LNCaP clone FGC (cell line): ENCODE measurements around the gene ATP11A.

ENCODE experiments used
- DNase-seq: peaks from one replicate; pipeline ENCODE4 v3.0.0-alpha.2; 2011; ENCODE audit warnings: low read depth
- H3K4me3 ChIP-seq: 2 replicates; pipeline ENCODE4 v1.5.1; 2011; ENCODE audit warnings: mild to moderate bottlenecking, low read depth, low read length, control low read depth
- TF ChIP-seq, protein P1 (sequence below): IDR thresholded peaks from 2 replicates; pipeline ENCODE4 v1.5.1; 2012; ENCODE audit warnings: mild to moderate bottlenecking; ENCODE audit not compliant: control insufficient read depth, insufficient read depth; ENCODE audit errors: extremely low read depth

Gene ATP11A

DNA sequence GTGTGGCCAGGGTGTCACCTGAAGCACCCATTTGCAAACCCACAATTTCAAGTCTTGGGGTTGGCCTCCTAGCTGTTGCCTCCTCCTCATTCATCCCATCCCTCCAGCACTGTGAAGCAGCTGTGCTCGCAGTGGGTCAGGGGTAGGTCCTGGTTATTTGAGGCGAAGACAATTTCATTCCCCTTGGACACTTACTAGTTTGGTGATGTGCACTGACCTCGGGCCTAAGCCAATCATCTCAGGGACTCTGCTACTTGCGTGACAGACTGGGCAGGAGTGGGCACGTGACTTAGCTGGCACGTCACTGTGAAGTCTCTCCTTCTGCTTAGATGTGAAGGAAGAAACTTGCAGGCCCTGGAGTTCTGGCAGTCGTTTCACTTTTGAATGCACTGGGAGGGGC lies 3.5 kb upstream of the ATP11A start:
- DNase-seq: no peak
- H3K4me3 ChIP-seq: no peak overlapping the region
- TF ChIP-seq, protein P1, sequence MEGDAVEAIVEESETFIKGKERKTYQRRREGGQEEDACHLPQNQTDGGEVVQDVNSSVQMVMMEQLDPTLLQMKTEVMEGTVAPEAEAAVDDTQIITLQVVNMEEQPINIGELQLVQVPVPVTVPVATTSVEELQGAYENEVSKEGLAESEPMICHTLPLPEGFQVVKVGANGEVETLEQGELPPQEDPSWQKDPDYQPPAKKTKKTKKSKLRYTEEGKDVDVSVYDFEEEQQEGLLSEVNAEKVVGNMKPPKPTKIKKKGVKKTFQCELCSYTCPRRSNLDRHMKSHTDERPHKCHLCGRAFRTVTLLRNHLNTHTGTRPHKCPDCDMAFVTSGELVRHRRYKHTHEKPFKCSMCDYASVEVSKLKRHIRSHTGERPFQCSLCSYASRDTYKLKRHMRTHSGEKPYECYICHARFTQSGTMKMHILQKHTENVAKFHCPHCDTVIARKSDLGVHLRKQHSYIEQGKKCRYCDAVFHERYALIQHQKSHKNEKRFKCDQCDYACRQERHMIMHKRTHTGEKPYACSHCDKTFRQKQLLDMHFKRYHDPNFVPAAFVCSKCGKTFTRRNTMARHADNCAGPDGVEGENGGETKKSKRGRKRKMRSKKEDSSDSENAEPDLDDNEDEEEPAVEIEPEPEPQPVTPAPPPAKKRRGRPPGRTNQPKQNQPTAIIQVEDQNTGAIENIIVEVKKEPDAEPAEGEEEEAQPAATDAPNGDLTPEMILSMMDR: no peak

DNA sequence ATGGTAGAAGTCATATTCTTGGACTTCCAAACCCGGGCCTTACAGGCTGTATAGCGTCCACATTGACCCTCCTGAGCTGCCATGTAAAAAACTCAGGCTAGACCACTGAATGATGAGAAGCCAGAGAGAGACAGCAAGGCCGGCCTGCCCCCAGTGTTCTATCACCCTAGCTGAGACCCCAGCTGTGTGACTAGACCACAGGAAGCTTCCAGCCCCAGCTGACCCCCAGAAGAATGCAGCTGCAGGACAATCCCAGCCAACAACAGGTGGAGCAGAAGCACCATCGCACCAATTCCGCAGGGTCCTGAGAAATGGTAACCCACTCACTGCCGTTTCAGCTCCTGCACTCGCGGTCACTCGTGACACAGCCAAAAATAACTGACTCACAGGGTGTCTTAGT lies 2.9 kb upstream of the ATP11A start:
- no peak overlapping the region for H3K4me3 ChIP-seq
- DNase-seq: no peak
- TF ChIP-seq, protein P1: no peak

- no peak overlapping the region for H3K4me3 ChIP-seq
- TF ChIP-seq, protein P1: no peak
- no peak for DNase-seq
These were observed 1.8 kb upstream of the ATP11A start for GRCh38 chr13:112687836-112688559.

DNA sequence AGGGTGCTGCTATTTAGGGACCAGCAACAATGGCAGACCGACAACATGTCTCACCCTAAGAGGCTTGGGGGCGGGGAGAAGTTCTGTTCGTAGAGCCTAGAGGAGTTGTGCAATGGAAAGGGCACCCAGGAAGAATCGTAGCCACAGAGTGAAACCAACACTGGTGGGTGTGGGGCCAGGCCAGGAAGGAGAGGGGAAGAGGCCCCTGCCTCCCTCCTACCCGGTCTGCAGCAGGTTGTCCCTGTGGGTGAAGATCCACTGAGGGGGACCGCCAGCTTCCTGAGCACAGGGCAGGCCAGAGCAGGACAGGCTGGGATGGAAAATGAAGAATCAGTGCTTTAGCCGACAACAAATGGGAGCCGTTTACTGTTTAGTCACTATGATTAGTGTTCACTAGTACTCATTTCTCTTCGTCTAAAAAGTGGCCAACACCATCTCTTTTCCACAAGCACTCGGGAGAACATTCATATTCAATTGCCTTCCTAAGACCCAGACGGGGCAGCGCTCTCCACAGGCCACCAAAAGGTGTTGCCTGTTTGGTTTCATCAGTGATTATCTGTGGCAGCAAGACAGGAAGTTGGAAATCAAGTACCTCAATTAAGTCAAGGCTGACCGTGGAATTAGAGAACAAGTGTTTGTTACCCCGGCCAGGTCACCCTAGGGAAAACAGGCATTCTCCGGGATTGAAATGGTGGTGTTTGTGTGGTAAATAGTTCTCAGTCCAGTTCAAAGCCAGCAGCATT lies 1.1 kb upstream of the ATP11A start:
- H3K4me3 ChIP-seq: peak overlapping the region; percentile 74
- TF ChIP-seq, protein P1: no peak
- no peak for DNase-seq

DNA sequence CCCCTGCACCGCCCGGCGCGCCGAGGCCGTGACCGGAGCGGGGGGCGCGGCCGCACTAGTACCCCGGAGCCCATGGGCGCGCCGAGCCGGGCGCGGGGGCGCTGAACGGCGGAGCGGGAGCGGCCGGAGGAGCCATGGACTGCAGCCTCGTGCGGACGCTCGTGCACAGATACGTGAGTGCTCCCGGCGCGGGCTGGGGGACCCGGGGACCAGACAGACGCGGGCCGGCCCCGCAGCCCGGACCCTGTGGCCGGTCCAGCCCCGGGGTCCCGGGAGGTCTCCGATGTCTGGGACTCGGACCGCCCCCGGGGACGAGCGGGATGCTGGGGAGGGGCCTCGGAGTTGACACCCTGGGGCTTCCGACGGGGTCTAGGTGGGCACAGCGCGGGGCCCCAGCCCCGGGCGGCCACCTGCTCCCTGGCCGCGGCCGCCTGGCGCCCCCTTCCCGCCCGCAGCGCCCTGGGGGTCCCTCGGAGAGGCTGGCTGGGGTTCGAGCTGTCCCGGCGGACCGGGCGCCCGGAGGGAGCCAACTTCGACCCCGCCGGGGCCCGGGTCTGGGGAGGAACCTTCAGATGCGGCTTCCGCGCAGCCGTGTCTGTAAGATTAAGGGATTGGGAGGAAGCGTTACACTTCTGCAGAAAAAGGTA lies 568 bp downstream of the ATP11A start:
- no peak for DNase-seq
- H3K4me3 ChIP-seq: peak overlapping the region; percentile 74

DNA sequence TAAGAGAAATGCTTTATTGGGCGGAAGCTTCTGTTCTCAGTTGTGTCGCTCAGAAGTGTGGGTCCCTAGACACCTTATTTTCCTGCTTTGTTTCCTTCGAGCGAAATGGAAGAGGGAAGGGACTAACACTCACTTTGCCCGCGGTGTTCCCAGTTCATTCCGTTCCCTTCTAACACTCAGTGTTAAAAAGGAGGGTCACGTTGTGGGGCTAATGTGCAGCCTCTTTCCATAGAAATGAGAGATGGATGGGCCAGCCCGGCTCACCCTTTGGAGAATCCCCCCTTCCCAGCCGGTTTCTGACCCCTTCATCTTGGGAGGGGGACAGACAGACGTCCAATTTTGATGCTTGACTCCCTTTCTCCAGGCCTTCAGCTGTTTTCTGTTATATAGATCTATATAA lies 2.3 kb downstream of the ATP11A start:
- no peak for DNase-seq
- TF ChIP-seq, protein P1: no peak
- H3K4me3 ChIP-seq: peak overlapping the region; percentile 74

More for the DNA sequence above, 568 bp downstream of the ATP11A start:
- TF ChIP-seq, protein P1: no peak
